GM19238 (cell line): Measurements from ENCODE around the gene SP8.

Experiments used
- DNase-seq: peaks from one replicate; pipeline ENCODE4 v3.0.0; 2011; ENCODE audit warnings: low spot score; ENCODE audit not compliant: insufficient read length

SP8 gene

DNA sequence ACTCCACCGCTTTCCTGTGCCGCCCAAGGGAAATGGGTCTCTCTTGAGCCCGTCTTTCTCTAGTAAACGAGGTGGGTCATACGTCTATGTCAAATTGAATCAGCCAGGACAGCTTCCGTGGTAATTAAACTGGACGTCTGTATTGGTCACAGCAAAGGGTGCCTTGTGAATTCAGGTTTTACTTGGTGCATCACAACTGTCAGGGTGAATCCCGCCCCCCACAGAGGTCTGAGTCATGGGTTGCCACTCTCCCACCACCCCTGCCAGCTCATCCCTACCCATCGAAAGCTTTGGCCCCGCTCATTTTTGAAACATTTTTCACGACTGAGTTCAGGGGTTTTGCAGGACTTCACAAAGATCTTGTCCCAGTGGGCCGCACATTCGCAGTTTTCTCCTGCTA lies 8.0 kb upstream of the SP8 start:
- DNase-seq = no peak

GRCh38 chr7:20793694-20794394 lies 7.2 kb upstream of the SP8 start:
- no peak for DNase-seq

- DNase-seq = no peak
These were observed 6.6 kb upstream of the SP8 start for GRCh38 chr7:20793248-20793647.

- no peak for DNase-seq
These were observed 5.1 kb upstream of the SP8 start for GRCh38 chr7:20791538-20792434.

DNA sequence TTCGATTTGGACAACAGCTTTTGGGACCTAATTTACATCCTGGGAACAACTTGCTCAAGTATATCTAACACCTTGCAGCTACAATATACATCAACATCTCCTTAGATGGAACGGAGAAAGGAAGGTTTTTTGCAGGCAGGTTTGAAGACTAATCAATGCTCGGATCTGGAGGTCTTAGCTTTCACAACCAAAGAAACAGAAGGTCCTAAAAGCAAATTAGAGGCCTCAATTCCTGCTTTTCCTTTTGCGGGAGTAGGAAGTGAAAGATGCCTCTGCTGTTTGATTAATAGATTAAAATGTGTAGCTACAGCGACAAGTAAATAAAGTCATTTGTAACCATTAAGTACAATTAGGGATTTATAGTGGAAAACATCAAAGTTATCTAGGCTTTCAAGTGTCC lies 3.7 kb upstream of the SP8 start:
- no peak for DNase-seq

DNA sequence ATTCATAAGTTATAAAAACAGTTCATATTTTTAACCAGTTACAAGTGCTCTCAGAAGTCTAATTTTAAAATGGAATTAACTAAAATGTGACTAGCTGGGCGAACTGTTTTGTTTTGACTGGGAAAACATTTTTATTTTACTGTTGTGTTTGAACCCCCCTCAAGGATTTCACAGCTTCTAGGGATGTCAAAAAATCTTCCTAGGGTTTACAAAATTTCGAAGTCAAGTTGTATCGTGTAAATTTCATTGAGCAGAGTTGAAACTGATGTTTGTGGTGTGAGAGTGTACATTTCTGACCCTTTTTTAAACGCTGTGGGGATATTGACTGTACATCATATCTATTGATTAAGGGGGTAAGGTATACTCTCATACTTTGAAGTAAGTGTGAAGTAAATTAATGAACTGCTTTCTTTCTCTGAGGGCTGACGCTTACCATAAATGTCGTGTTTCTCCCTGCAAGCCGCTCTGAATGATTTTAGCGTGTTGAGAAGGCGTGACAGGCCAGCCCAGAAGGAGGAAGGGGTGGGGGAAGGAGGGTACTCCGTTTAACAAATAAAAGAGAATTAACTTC lies 1.8 kb upstream of the SP8 start:
- no peak for DNase-seq

DNA sequence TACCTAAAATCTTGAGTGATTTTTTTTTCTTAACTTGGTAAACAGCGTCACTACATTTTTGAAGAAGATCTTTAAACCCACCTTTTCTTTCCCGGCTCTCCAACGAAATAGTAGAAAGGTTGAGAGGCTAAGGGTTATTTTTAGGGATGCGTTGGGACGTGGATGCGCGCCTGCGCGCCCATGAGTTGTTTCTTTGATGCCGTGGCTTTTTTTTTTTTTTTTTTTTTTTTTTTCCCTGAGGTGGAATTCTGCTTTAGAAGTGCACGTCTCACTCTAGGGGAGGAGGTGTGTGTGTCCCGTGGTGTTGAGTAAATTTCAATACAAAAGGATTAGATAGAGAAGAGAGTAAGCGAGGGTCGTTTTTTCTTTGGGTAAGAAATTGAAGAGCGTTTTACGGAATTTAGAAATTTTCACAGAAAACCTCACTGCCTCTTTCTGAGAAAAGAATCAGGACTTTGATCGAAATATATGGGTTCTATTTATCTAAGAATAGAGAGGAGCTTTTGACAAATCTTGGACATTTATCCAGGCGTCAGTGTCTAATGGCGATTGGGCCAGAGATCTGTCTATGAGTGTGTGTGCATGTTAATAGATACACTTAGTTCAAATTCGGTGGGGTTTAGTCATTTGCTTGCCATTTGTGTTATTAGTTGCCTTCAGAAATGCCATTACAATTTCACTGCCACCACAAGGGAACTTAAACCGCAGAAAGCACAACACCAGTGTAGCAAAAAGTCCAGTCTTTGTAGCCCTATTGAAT lies 1.2 kb upstream of the SP8 start:
- no peak for DNase-seq

DNA sequence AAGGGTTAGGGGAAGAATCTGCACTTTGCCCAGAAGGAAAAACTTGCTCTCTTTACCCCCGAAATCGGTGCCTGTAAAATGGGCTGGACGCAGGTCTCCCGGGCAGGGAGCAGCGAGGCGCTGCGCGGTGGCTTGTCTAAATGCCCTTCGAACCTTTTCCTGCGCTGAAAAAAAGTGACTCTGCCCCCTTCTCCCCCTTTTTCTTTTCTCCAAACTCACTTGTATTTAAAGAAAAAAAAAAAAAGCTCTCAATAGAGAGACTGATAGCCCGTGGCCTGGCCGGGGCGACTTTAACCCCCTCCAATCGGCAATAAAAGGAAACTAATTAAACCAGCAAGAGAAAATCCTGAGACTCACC lies 286 bp downstream of the SP8 start:
- DNase-seq = no peak

- no peak for DNase-seq
These were observed 655 bp downstream of the SP8 start for GRCh38 chr7:20786049-20786412.

GRCh38 chr7:20785157-20786048 lies 1.3 kb downstream of the SP8 start:
- no peak for DNase-seq

GRCh38 chr7:20784388-20785156 lies 2.1 kb downstream of the SP8 start:
- DNase-seq = no peak

DNA sequence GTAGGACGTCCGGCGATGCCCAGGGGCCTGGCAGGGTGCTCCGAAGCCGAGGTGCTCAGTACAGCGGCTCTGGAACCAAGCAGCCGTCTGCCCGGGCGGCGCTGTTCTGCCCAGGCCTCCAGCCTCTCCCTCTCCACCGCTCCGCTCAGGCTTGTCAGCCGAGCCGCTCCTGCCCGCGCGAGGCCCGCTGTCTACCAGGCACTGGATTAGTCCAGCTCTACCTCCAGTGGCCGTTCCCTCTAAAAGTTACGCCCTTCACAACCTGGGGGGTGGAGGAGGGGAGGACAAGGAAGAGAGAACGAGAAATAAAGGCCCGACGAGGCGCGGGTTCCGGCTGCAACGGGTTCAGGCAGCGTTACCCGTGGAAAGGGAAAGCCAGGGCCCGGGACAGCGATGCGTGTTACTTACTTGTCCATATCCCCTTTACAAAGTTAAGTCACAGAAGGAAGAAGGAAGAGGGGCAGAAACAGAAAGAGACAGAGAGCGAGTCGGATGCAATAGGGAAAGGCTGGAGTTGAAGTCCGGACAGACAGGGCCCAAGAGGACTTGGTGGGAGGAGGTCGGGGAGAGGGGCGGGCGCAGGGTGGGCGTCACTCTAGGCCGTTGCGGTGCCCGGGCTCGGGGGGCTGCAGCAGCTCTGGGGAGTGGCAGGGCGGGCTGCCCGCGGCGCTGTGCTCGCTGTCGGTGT lies 2.8 kb downstream of the SP8 start:
- DNase-seq = no peak

- no peak for DNase-seq
These were observed 3.5 kb downstream of the SP8 start for GRCh38 chr7:20783125-20783699.

- DNase-seq = no peak
These were observed 7.6 kb downstream of the SP8 start for GRCh38 chr7:20779041-20779440.

- DNase-seq = no peak
These were observed 8.5 kb downstream of the SP8 start for GRCh38 chr7:20778063-20778721.

GRCh38 chr7:20777377-20778062 lies 9.2 kb downstream of the SP8 start:
- no peak for DNase-seq

DNA sequence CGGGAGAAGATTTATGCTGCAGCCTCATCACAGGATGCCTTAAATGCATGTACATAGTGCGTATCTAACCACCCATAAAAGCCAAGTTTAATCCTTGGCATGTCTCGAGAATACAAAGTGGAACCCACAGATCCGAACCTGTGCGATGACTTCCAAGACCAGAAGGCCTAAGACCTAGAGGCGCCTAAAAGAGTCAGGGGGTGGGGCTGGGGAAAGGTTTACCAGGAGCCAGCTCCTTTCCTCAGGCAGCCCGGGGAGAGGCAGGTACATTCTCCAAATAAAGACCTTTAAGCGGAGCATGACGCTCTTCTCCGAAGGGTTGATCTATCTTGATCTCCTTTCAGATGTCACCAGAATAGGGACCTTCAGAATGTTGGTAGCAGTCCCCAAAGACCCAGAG lies 9.7 kb downstream of the SP8 start:
- DNase-seq = no peak
